T-helper 2 cell treated with Interferon-gamma antibody and Interleukin-4, amounts not matched to agents 100 ng/mL and 5 ng/mL, for 36 hours (primary cell): Measurements from ENCODE around the gene PSMB7. TPM values are rescaled to one million over a fixed set of nuclear protein-coding genes. Genes with fewer than 3 reads are reported as not detected.

Experiments used
- intact Hi-C: fragments of 100-400 bp; cut with micrococcal nuclease; formaldehyde crosslinking; loops from one replicate; pipeline ENCODE4 v1.15.1; 2023
- total RNA-seq: library from RNA; stranded (reverse); gene quantifications from 2 replicates; pipeline ENCODE4 v1.2.3, GENCODE V29; 2022

PSMB7 gene
- total RNA-seq, 1 donor from 2014 or later = 140 TPM

GRCh38 chr9:124384846-124385245, 30.4 kb downstream of the PSMB7 start:
- intact Hi-C loops = loop anchor here (5.0 kb wide), 1 partner anchor 258 kb away; no protein-coding TSS in a partner anchor

DNA sequence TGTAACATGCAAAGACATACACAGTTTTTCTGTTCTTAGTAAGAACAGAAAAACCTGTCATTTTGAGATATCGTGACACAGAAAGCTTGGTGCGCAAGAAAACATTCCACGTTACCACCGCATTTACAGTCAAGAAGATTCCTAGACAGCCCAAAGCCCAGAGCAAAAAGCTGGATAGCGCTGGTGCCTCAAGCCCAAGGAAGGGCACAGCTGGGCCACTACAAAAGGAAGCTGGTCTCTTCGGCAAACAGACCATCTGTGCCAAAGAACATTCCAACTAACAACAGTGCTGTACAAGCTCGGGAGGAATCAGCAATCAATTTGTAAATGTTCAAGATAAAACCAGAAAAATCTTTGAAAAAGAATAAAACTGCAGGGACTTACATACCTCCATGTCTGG, 31.0 kb downstream of the PSMB7 start:
- intact Hi-C loops = no loop called here

DNA sequence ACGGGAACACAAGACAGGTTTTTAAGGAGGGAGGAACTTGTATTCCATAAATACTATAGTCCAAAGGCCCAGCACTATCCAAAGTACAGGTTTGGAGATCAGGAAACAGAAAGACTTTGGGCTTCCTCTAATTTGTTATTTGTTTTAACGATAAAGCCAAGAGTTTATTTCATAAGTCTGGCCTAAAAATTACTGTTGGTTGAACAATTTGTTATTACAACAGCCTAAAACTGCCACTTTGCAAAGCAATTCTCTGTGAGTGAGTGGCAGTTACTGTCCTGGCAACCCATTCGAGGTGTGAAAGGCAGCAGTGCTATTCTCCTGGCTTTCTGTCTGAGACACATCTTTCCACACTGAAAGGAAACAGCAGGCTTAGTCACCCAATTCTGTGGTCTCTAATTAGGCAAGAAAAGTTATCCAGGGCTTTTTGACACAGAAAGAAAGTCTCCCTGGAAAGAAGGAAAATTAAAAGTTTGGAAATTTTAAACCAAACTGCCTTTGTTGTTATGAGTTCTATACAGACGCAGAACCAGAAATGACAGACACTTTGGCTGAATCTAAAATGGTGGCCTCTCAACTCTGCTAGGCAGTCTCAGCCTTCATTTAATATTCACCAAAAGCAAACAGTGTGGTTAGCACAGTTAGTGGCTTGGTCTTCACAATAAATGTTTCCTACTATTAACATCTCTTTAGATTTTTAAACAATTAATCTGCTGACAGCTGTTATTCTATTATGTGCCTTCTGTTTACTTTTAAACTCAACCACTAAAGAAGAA, 33.9 kb downstream of the PSMB7 start:
- intact Hi-C loops = no loop called here

GRCh38 chr9:124377551-124378406, 37.5 kb downstream of the PSMB7 start:
- intact Hi-C loops = no loop called here

GRCh38 chr9:124376329-124376728, 38.9 kb downstream of the PSMB7 start:
- intact Hi-C loops = no loop called here

DNA sequence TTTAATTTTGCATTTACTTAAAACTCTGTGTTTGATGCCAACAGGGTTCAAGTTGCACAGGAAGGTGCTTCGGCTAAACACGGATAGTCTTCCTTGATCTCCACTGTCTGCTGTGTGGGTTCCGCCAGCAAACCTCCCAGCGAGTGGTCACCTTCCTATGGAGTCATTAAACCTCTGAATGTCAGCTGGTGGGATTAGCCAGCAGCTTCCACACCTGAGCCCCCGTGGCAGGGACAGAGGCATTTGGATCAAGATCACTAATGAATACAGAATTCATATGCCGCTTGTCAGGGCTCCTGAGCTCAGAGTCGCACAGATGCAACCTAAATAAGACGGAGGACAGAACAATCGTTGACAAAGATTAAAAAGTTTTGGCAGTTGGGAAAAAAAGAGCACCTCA, 39.5 kb downstream of the PSMB7 start:
- intact Hi-C loops = no loop called here

- intact Hi-C loops = no loop called here
Observed at GRCh38 chr9:124373851-124374250, 41.4 kb downstream of the PSMB7 start.

DNA sequence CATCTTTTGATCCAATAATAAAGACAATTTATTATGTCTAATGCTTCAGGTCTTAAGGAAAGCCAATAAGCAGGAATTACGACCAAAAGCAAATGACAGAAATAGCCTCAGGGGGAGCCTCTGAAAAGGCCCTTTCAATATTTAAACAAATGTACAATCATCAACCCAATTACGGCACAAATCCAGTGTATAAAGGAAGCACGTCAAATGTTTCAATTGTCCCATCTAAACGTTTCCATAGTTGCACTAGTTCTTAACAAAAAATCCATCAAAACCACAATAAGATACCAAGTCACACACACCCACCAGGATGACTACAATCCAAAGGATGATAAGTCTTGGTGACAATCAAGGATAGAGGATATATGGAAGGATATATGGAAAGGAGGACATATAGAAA, 41.9 kb downstream of the PSMB7 start:
- intact Hi-C loops = no loop called here

DNA sequence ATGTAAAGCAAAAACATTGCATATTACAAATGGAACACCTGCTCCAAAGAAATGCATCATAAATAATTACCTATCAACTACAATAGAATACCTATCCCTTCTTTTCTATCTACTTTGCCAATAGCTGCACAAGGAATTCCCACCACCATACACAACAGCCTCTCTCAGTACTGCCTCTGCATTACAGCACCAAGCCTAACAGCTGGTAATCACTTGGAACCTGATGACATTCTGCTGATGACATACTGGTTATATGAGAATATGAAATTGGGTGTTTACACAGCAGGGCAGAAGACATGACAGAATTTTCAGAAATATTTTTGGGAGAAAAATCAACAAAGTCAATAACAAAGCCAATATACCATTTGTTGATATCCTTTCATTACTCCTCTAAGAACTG, 43.2 kb downstream of the PSMB7 start:
- intact Hi-C loops = no loop called here

GRCh38 chr9:124370896-124371582, 44.2 kb downstream of the PSMB7 start:
- intact Hi-C loops = no loop called here

DNA sequence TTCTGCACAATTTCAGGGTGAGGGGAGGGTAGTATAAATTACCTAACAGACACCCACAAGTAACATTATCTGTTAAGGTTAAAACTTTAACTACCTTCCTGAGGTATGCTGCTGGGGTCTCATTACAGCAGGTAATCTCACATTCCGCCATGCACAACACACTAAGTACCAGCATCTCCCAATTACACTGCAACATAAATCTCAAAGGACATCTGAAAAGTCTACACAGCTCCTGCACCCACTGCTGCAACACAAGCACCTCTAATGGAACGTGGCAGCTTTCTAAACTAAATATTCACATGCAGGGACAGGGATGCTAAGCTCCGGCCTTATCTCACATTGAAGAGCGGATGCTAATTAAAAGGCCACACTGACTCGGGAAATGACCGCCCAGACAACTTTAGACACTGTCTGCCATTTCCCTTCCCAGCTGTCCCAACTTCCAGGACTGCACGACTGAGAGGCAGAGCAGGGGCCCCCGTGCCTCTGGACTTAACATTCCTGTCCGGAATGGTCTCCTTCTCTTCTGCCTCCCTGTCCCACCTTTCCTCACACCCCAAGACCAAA, 45.9 kb downstream of the PSMB7 start:
- intact Hi-C loops = no loop called here

- intact Hi-C loops = no loop called here
Observed at GRCh38 chr9:124368692-124369091, 46.5 kb downstream of the PSMB7 start.

DNA sequence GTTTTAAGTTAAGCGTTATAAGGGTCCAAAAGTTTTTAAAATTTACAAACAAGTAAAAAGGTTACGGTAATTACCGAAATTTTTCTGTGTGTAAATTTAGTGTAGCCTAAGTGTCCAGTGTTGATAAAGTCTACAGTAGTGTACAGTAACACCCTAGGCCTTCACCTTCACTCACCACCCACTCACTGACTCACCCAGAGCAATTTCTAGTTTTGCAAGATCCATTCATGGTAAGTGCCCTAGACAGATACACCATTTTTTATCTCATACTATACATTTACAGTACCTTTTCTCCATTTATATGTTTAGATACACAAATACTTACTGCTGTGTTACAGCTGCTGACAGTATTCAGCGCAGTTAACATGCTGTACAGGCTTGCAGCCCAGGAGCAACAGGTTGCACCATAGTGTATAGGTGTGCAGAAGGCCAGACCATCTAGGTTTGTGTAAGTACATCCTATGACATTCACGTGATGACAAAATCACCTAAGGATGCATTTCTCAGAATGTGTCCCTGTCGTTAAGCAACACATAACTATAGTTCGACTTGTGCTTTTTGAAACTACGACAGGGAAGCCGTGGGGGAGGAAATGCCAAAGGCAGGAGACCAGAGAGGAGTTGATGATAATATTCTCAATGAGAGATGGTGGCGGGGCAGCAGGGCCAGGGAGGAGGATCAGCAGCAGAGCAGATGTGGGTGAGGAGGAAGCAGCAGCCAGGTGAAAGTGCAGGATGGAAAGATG, 48.6 kb downstream of the PSMB7 start:
- intact Hi-C loops = no loop called here

DNA sequence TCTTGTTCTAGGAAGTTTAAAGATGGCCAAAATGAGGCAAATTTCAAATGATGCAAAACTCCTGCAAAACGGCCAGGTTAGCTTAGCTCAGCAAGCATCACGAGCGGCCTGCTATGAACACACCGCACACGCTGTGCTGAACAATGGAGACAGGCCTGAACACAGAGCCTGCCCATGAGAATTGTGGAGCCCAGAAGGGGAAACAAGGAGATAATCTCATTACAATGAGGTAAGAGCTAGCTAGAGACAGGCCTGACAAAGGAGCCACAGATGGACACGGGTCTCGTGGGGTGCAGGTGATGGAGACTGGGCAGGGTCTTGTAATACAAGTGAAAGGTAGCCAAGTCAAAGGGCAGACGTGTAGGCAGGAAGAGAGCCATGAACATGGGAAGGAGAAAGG, 50.2 kb downstream of the PSMB7 start:
- intact Hi-C loops = no loop called here

DNA sequence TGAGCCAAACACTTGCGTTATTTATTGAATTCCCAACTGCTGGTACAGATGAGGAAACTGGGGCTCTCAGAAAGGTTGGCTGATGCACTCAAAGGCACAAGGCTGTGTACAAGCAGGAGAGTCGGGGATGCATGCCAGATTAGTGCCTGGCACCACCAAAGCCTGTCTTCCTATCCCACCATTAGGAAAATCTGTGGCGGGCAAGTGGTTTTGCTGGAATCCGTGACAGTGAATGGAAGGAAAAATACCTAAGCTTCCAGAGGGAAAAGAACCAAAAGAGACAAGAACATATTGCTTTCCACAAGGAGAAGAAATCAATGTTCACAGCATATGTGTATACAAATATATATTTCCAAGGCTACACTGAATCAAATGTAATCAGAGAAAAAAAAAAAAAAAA, 51.1 kb downstream of the PSMB7 start:
- intact Hi-C loops = no loop called here

DNA sequence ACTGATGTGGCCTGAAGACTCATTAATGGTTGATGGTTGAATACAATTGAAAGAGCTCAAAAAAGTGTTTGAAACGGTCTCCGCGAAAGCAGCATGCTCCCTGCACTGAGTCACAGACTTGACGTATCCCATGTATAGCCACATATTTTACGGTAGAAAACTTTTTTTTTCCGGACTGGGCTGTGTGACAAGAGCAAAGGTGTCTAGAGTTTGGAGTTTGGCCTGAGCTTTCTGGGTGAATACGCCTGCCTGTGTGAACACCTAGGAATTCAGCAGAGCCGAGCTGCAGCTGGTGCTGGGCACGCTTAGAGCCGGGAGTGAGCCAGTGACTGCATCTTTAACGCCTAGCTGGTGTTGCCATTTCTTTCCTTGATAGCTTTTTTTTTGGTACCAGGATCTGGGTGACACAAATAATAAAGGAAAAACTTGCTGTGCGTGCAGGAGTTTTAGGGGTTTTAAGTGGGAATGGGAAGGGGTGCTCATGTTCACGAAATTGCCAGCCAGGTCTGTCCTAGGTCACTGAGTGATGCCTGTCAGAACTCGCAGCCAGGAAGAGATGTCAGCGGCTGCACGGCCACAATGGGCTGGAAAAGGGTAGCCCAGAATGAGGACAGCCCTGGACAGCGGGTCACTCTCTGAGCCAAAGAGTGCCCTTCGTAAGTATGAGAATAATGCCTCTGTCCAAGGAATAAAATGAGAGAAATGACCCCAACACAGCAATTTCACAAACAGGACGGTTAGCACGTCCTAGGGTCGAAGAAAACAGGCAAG, 51.7 kb downstream of the PSMB7 start:
- intact Hi-C loops = no loop called here

DNA sequence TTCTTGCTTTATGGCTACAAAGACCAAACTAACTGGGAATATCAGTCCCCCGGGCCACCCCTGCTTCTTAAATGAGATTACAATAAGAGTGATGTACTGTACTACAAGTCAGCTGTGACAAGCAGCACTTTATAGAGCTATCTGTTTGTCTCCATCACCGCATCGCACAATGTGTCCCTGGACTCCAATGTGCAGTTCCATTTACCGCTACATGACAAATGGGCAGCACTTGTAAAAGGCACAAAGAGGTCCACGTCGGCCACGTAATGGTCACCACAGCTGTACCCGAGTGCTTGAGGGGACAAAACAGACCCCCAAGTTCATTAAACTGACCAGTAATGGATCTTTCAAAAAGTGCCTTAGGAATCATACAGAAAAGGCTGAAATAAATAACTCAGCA, 54.1 kb downstream of the PSMB7 start:
- intact Hi-C loops = no loop called here

- intact Hi-C loops = no loop called here
Observed at GRCh38 chr9:124359855-124360678, 55.2 kb downstream of the PSMB7 start.

DNA sequence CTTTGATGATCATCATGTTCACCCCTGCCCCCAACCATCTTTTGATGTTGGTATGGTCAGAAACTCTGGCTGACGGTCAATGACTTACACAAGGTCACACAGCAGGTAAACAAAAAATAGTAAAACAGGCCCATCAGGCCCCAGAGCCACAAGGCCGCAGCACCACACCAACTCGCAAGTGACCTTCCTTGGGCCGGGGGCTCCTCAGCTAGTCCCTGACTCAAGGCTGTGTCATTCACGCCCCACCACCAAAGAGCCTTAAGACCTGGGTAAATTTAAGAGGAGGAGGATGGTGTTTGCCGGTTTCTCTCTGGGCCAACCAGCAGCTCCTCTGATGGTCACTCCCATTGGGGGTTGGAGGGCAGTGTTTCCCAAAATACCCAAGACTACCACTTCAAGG, 55.8 kb downstream of the PSMB7 start:
- intact Hi-C loops = no loop called here
